ENCODE results near the gene MAPKBP1.

The MAPKBP1 gene

GRCh38 chr15:41782371-41783282, 8.3 kb downstream of the MAPKBP1 start:
- DNase-seq = no peak

GRCh38 chr15:41783296-41783695, 9.0 kb downstream of the MAPKBP1 start:
- DNase-seq = no peak

DNA sequence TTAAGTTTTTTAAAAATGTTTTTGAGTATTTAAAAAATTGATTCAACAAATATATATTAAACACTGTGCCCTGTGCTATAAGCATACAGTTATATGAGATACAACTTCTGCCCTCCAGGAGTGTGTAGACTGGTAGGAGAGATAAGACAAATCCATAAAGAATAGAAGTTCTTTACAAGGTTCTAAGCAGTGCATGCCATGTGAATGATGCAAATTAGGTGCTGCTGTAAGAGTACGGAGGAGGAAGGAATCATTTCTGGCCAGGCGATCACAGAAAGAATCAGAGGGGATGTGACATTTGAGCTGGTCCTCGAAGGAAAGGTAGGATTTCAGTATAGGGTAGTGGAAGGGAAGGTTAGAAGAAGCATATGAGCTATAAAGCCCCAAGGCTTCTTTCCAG, 14.0 kb downstream of the MAPKBP1 start:
- DNase-seq = no peak

DNA sequence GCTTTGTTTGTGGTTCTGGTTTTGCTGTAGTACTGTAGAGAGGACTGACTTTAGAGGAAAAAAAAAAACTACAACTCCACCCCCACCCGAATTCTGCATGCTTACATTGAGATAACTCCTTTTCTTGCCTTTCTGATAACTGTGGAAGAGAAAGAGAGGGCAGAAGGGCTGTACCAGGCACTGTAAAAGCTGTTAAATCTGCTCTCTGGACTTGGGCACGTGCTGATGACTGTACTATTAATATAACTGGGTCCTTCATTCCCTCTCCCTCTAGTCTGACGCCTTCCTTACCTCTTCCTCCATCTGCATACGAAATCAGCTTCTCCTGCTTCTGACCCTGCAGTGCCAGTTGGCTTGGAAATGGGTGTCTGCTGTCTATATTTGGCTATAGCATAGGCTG, 15.0 kb downstream of the MAPKBP1 start:
- DNase-seq = no peak

- DNase-seq = no peak
These were observed 15.4 kb downstream of the MAPKBP1 start for GRCh38 chr15:41789662-41790061.

GRCh38 chr15:41790169-41790568, 15.9 kb downstream of the MAPKBP1 start:
- no peak for DNase-seq

- DNase-seq = no peak
These were observed 16.7 kb downstream of the MAPKBP1 start for GRCh38 chr15:41790756-41791546.

DNA sequence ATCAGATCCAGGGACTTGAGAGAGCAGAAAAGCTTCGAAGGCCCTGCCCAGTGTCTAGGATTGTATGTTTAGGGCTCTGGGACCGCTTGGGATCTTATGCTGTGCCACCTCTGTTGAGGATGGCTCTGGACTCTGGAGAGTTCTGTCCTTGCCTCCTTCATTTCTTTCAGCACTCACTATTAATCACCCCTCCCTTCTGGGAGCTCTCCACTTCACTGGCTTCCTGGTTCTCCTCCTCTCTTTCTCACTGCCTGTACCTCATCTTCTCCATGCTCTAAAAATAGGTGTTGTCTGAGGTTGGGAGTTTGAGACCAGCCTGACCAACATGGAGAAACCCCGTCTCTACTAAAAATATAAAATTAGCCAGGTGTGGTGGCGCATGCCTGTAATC, 17.3 kb downstream of the MAPKBP1 start:
- DNase-seq = no peak

DNA sequence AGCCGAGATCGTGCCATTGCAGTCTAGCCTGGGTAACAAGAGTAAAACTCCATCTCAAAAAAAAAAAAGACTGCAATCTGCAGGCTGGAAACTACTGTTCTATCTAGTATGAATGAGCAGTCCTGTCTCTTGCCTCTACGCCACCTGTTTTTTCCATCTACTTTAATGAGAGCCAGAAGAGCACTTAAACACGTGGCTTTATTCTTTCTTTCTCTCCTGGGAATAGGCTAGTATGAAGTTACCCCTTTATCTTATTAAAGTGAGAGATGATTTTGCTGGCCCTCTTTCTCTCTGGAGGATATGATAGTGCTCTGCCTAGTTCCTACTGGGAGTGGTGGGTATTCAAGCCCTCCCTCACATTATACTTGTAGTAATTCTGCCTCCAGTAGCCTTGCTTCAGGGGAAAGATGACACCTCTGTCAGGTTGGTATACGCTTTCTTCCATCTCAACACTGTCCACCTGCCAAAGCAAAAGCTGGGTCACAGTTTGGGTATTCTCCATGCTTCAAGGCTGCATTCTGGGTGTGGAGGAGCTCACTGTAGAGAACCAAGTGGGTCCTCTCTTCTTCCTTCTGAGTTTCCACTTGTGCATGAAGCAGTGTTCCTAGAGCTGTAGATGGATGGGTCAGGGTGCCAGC, 17.8 kb downstream of the MAPKBP1 start:
- no peak for DNase-seq

DNA sequence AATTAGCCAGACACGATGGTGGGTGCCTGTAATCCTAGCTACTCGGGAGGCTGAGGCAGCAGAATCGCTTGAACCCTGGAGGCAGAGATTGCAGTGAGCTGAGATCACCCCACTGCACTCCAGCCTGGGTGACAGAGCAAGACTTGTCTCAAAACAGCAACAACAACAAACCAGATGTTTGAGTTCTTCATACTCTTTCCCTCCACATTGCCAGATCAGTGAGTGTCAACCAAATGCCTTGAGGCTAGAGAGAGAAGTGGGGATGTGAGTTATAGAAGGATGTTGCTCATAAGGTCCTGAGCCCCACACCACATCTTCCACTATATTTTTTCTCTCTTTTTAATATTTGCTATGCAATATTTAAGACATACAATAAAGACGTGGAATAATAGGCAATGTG, 19.8 kb downstream of the MAPKBP1 start:
- no peak for DNase-seq

DNA sequence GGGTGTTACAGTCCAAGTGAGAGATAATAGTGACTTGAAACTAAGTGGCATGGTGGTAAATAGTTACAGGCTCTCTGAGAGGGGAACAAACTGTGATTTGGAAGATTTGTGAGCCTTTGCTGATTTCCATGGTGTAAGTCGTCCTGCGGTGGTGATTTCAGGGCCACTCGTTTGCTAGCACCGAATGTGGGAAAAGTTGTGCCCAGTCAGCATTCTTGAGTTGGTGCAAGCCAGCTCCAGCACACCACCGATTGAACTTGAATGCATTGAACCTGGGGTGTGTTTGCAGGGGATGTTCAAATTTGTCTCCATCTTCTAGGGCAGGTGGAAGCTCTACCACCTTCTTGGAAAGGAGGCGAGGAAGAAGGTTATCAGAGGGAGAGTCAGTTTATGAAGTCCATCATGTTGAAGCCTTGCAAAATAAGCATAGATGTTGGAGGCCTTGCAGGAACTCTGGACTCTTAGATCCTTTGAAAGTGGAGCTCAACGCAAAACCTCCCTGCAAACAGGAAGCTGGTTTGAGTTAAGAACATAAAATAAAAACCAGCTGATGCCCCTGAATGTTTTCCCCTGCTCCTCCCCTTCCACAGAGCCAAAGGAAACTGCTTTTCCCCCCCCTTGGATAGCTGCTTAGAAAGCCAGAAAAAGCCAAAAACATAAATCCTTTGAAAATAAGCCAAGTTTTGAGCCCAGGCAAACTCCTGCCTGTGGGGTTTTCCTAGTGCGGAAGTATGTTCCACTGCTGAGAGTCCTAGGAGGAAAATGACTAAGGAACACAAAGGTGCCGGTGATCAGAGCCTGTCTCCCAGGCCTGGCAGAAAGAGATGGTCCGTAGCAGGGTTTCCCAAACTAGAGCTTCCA, 21.9 kb downstream of the MAPKBP1 start:
- DNase-seq = no peak

DNA sequence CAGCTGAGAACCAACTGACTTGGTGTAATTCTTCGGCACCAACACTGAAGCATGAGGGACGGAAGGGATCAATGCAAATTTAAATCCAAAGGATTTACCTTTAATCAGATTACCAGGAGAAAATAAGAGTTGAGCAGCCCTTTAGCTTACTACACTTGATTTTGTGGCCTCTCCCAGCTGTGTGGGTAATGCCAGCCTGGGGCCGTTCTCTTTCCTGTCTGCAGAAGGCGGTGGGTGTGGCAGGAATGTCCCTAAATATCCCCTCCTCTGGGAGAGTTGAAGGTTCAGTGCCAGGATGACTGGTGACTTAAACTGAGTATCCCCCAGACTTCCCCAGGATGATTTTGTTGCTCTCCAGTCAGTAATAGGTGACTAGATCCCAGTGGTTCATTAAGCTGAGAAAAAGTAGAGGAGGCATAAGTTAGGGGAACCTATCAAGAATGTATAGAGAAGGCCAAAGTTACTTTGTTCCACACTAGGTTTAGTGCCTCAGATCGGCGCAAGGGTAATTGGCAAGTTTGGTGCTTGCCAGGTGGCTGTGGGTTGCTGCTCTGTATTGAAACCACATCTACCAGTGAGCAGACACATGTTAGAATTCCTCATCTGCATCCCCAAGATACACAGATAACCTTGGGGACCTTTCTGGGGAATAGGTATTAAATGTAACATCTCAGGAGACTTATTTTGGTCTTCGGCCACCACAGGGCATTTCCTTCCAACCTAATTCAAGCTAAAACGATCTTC, 23.1 kb downstream of the MAPKBP1 start:
- no peak for DNase-seq

DNA sequence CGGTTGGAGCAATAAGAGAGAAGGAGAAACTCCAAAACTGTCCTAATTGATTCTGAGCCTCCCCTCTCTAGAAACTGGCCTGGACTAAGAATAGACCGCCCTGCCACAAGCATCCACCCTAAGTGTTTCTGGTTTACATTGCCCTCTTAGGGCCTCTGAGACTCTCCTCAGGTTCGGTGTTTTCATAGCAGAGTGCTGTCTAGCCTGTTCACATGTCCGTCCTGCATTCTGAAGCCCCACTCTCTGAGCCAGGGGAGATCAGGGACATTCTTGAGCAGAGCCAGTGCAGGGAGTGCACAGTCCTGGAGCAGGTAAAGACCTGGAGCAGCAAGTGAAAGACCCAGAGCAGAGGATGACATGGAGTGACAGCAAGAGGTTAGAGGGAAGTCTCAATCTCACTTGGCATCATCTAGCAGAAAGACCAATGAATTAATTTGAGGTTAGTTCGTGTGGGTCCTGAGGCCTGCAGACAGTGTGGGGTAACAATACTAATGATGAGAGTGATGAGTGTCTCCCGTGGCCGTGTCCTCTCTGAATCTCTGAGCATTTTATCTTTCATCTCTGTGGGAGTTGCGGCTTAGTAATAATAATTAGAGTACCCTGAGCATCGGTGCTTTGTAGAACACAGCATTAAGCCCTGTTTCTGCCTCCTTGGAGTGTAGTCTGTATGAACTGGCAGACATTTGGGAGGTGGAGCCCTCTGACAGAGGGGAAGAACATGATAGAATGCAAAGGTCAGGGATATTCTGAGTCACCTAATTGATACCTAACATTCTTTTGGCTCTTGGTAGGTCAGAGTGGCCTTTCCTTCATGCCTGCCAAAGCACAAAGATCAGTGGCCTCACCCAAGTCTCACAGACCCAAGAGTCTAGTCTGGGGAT, 24.6 kb downstream of the MAPKBP1 start:
- DNase-seq = no peak

- no peak for DNase-seq
These were observed 25.2 kb downstream of the MAPKBP1 start for GRCh38 chr15:41799488-41799805.

GRCh38 chr15:41801185-41801584, 26.9 kb downstream of the MAPKBP1 start:
- no peak for DNase-seq

- DNase-seq = no peak
These were observed 27.7 kb downstream of the MAPKBP1 start for GRCh38 chr15:41801850-41802455.

DNA sequence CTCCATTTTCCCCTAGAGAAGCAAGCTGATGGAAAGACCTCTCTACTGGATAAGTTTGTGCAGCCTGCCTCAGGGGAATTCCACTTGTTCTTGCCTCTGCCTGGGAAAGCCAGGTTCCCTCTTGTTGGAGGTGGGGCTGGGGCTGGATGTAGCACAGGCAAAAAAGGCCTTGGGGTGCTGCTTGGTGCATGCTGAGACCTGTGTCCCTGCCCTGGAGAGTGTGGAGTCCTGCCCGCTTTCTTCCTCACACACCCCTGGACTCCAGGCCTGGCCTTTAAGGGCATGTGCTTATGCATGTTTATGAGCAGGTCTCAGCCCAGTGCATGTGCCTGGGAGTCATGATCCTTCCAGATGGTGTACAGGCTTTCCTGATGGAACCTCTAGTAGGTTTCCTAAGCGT, 30.1 kb downstream of the MAPKBP1 start:
- DNase-seq = no peak

DNA sequence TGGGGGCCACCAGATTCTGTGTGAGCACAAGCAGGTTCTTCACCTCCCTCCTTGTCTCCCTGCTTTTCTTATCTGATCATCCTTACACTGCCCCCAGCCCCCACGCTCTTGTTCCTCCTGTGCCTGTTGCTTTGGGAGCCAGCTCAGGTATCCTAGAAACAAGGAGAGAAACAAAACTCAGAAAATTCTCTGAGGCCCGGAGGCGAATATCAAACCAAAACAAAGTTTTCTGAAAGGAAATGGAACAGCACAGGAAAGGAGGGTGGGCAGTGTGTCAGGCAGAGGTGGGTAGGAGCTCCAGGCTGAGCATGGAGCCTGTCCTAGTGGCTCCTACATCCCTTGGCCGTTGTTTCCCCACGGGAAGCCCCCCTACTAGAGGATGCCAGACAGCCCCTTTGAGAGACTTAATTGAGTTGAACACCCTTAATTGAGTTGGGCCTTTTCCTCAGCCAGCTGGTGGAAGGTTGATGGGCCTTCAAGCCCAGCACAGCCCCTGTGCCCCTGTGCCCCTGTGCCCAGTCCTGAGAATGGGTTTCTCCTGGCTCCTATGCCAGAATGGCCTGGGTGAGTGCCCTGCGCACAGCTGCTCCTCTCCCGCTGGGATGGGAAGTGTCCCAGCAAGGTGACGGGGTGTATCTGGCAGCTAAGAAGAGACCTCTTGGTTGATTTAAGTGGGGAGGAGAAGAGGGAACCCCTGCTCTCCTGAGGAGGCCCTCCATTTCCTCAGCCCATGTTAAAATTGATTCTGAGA, 30.8 kb downstream of the MAPKBP1 start:
- no peak for DNase-seq

- DNase-seq = no peak
These were observed 31.4 kb downstream of the MAPKBP1 start for GRCh38 chr15:41805711-41806110.
